ENCODE measurements around the gene SPEG. TPM values are rescaled to one million over a fixed set of nuclear protein-coding genes. Genes with fewer than 3 reads are reported as not detected.

Gene SPEG
- total RNA-seq, 1 experiment from 2014 or later: 56.6 TPM

DNA sequence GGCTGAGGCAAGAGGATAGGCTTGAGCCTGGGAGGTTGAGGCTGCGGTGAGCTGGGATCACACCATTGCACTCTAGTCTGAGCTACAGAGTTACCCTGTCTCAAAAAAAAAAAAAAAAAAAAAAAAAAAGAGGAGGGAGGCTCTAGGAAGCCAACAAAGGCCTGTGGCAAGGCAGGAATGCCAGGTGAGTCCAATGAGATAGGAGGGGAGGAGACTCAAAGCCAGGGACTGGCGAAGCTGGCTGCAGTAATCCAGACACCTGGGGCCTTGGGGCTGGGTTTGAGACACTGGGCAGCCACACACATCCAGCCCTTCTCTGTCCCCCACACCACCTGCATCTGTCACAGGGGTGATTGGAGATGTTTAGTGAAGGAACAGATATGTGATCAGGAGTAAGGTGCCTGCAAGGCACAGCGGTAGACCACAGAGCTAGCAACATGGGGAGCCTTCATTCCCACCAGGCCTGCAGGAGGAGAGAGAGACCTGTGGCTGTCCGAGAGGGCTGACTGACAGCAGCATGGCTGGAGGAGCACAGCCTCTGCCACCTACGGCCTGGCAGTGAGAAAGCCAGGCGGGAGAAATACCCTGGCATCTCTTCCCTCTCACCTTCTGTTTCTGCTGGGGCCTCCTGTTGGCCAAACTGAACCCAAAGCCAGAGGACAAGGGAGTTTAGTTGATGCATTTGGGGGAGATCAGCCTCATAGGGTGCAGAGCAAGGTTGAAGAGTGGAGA is 99.5 kb downstream of the SPEG start:
- H3K9me3 ChIP-seq (ENCODE audit: control insufficient read depth in 1 of 2, insufficient read depth in 1 of 2, low read depth in 1 of 2, low read length in 2 of 2): no peaks in the 10 kb centered on the region
- DNase-seq (ENCODE audit: low read depth, low spot score) (no peak), ATAC-seq (no peak)
- TF ChIP-seq REST (IDR thresholded peaks at IDR 0.05; ENCODE audit: low read depth) (no peak), EZH2phosphoT487 (IDR thresholded peaks at IDR 0.05; ENCODE audit: borderline replicate concordance) (no peak), SP1 (IDR thresholded peaks at IDR 0.05; ENCODE audit: low read depth) (no peak), EZH2 (IDR thresholded peaks at IDR 0.05) (no peak), ATF3 (IDR thresholded peaks at IDR 0.05) (no peak), EGR1 (IDR thresholded peaks at IDR 0.05; ENCODE audit: low read depth) (no peak), RAD21 (IDR thresholded peaks at IDR 0.05; ENCODE audit: low read depth) (no peak)
- no peaks in the 10 kb centered on the region for H3K9me2 ChIP-seq (ENCODE audit: insufficient read depth)
- intact Hi-C loops (cut with micrococcal nuclease): loop anchor here (10.0 kb wide), 1 partner anchor 359 kb away; the partner anchor contains the start of genes CNPPD1, RETREG2 and SLC23A3
- ChIA-PET RAD21 (ENCODE audit: low non-redundant PET in 1 of 2, low total read pairs in 2 of 2, uncharacterized antibody in 2 of 2, unreplicated experiment in 2 of 2) (no interaction called here), POLR2A (no interaction called here), CTCF (interaction anchor here (0.6 to 1.4 kb wide), 2 partner anchors 10 to 58 kb away, joined by 3 read pairs; partner anchors contain the start of genes CHPF and TMEM198)
- H3K36me3 ChIP-seq (ENCODE audit: control insufficient read depth in 1 of 2, insufficient read depth in 2 of 2, low read length in 2 of 2): peaks cover 0 to 3% of the 10 kb centered on the region in 2 experiments; a peak in 1 of 4 replicates
- no peak overlapping the region for H3K27ac ChIP-seq (ENCODE audit: low read depth, low read length)
- H3K9ac ChIP-seq (ENCODE audit: low read length): no peak overlapping the region
- no peaks in the 10 kb centered on the region for H4K20me1 ChIP-seq (ENCODE audit: insufficient read depth)
- no peaks in the 10 kb centered on the region for H3K27me3 ChIP-seq (ENCODE audit: insufficient read depth, low read length)
- H3K79me2 ChIP-seq (ENCODE audit: insufficient read depth, low read length): peaks cover 8% of the 10 kb centered on the region; the same call in 1 of the 2 replicates
- no TSS peak for BruUV-seq (replicated peaks)
- H3K4me3 ChIP-seq (replicated peaks in 1 of 2; ENCODE audit: low read depth in 1 of 2, low read length in 2 of 2): no peak overlapping the region
- no peak overlapping the region for H3K4me2 ChIP-seq (ENCODE audit: low read length)
- H2AFZ ChIP-seq (ENCODE audit: low read depth, low read length, poor library complexity, severe bottlenecking): no peak overlapping the region
- H3K4me1 ChIP-seq (ENCODE audit: control insufficient read depth in 1 of 2, insufficient read depth in 2 of 2, low read length in 2 of 2): peaks cover 28 to 55% of the 10 kb centered on the region in 2 experiments
